ENCODE data around the gene ALAS1.

Gene ALAS1

DNA sequence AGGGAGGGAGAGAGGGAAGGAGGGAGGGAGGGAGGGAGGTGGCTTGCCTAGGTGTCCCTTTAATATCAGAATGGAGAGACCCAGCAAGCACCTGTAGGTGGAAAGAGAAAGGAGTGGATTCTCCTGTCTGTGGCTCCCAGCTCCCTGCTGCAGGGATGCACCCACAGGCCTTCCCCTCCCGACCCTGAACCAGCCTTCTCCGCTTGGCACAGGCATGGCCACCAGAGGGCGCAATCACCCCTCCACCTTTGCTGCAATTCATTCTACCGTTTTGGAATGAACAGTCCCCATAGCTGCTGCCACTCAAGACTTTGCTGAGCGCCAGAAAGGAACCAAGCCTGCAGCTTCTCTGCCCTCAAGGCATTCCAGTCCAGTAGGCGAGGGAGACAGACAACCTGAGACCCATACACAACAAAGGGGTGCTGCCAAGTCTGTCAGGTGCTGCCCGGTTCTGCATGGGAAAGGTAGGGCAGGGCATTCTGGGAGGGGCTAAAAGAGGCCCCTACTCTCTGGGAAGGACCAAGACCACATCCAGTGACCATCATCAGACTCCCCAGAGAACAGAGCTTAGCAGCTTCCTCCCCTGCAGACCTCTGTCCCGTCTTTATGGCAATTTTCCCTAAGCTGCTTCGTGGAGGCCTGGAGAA is 22.5 kb downstream of the ALAS1 start:
- DNase-seq, result peak in 56 of 58 donors; percentile 21 to 88 (median 62)

- no peak for DNase-seq
Observed at GRCh38 chr3:52221141-52221562, 23.2 kb downstream of the ALAS1 start.

GRCh38 chr3:52221563-52222318 is 23.8 kb downstream of the ALAS1 start:
- no peak for DNase-seq

- no peak for DNase-seq
Observed at GRCh38 chr3:52222319-52223221, 24.6 kb downstream of the ALAS1 start.

GRCh38 chr3:52223449-52224408 is 25.8 kb downstream of the ALAS1 start:
- DNase-seq, result no peak

GRCh38 chr3:52225452-52226228 is 27.7 kb downstream of the ALAS1 start, which contains the start of gene TLR9:
TLR9 (minus strand) TSS chr3:52225645; CDS start chr3:52225529, 116 bp downstream.
- no peak for DNase-seq

GRCh38 chr3:52226229-52226817 is 28.4 kb downstream of the ALAS1 start:
- DNase-seq, result no peak

DNA sequence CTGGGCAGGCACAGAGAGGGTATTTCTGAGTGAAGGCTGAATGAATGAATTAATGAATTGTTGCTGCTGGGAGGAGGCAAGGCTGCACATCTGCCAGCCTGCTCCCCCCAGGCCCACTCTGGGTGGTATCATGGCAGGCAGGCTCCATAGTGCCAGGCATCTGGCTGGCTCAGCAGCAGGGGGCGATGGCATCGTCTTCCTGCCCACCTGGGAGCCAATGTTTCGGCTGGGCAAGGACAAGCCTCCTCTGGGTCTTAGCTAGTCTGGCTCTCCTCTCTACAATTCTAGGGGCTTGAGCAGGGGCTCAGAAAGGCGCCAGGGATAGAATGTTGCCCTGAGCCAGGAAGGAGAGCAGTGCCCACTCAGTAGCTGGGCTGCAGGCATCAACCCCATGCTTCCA is 29.2 kb downstream of the ALAS1 start:
- no peak for DNase-seq

- DNase-seq, result no peak
Observed at GRCh38 chr3:52227766-52228165, 29.8 kb downstream of the ALAS1 start.

DNA sequence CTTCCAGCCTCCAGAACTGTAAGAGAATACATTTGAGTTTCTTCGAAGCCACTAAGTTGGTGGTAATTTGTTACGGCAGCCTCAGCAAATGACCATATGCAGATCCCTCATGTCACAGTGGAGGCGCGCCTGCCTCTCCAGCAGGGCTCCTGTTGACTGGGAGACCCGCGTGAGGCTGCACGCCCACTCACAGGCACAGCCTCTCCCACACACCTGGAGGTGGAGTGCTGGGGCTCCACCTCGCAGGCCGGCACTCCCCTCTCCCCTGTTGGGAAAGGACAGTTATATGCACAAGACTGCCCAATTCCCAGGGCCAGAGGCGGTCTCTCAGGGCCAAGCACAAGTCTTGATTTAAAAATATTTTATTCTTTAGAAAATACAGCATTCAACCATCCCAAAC is 30.3 kb downstream of the ALAS1 start:
- DNase-seq, result no peak

- DNase-seq, result no peak
Observed at GRCh38 chr3:52228751-52229291, 30.9 kb downstream of the ALAS1 start.

DNA sequence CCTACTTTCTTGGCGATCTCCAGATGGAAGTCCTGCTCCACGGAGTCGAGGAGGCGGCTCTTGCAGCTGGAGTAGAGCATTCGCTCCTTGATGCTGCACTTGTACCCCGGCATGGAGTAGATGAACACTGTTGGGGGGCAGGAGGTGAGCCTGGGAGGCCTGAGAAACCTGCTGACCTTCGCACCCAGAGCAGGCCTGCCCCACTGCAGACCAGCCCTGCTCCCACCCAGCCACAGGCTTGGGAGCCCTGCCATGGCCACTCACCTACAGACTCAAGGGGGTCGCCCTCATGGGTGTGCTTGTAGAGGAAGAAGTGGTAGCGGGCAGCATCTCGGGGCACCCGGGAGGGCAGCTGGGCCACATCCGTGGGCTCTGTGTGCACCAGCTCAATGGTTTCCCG is 31.7 kb downstream of the ALAS1 start:
- DNase-seq, result no peak

DNA sequence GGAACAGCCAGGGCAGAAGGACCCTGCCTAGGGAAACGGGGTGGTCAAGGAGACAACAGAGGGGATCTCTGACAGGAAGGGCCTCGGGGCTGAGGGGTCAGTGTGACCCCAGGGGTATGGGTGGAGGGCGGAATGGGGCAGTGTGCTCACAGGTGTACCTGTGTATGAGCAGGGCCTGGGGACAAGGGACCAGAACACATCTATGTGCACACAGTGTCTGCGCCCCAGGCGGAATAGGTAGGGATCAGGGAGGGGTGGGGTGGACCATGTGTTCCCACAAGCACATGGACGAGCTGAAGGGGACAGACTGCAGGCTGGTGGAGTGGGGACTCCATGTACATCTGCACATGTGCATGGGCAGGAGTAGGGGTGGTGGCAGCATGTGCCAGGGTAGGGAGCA is 32.5 kb downstream of the ALAS1 start:
- DNase-seq, result no peak

DNA sequence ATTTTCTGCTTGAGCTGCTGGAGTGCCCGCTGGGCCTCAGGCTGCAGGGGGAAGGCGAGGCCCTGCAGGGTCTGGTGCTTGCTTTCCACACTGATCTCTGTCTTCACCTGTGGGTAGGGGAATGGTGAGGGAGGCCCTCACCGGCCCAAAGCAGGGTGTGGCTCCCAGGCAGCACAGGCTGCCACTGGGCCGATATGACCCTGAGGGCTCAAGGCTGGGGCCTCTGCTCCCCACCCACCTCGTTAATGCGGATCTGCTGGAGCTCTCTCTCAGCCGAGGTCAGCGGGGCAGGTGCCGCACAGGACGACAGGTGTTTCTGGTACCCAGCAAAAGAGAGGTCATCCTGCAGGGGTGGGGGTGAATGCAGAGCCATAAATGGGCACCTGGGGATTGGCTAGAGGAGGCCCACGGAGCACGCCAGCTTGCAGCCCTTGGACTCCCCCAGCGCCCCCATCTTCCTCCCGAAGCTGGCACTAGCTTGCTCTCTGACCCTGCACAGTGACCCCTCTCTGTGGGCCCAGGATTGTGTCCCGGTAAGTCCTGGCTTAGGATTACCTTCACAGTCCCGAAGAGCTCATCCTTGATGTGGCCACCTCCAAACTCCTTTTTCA is 33.0 kb downstream of the ALAS1 start:
- no peak for DNase-seq

DNA sequence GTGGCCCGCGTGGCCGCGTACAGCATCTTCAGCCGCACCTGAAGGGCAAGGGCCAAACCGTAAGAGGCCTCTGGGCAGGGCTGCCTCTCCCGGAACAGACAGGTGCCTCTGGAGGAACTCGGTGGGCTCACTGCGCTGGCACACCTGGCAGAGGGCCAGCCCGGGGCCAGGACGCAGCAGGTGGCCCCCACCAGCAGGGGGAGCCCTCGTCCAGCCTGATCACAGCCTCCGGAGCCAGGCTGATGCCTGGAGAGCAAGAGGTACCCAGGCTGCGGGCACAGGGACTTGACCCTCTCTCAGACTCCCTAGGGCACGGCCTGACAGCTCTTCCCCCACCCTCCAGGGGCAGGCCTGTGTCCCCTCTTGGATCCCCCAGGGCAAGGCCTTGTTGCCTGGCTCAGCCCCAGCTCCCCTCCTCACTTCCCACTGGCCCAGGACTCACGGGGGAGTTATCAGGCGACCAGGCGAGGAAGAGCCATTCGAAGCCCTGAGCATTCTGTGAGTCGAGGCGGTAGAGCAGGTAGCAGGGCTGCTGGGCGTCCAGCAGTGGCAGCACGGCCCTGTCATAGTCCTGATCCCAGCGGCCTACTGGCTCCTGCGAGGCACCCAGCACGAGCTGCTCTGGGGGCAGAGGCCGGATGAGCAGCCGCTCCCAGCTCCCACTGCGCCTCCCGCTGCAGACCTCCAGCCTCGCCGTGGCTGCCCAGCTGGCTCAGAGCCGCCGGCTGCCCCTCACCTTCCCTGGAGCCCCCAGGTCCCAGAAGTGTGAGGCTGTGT is 33.7 kb downstream of the ALAS1 start:
- peak in 16 of 58 donors; percentile 19 to 58 (median 32) for DNase-seq

DNA sequence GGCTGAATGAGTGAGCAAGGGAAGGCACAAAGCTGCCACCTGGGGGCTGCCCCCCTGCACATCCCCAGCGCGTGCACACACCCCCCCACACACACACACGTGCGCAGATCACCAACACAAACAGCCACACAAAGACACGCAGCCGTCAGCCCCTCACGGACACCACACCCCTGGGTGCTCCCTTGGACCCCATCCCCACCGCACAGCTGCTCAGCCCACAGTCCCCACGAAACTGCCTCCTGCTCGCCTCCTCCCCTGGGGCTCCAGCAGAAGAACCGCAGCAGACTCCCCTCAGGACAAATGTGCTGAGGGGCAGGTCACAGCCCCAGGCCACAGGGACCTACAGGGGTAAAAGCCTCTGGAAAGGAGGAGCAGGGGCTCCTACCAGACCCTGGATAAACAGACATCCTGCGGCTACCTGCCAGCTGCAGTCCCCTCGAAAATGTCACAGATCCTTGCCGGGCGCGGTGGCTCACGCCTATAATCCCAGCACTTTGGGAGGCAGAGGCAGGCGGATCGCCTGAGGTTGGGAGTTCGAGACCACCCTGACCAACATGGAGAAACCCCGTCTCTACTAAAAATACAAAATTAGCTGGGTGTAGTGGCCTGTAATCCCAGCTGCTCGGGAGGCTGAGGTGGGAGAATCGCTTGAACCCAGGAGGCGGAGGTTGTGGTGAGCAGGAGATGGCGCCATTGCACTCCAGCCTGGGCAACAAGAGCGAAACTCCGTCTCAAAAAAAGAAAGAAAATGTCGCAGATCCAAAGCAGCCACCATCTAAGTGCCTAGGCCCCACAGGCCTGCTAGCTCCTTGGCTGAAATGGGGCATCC is 34.5 kb downstream of the ALAS1 start:
- DNase-seq, result peak in 1 of 58 donors; percentile 14

GRCh38 chr3:52233108-52233591 is 35.2 kb downstream of the ALAS1 start:
- no peak for DNase-seq

All from anterior cingulate cortex (tissue), 58 donors.